Panc1 (cell line): ENCODE measurements around the gene CHCHD2.
A peak's percentile ranks its signal among the peaks of the same experiment; 100 is the strongest.

Experiments
- CTCF ChIP-seq: fragments of 450-650 bp; IDR thresholded peaks from 2 replicates; pipeline ENCODE4 v1.5.1; 2017; ENCODE audit warnings: mild to moderate bottlenecking
- POLR2AphosphoS5 ChIP-seq: IDR thresholded peaks from 2 replicates; pipeline ENCODE4 v1.6.1; 2012; ENCODE audit warnings: mild to moderate bottlenecking, low read depth, low read length, moderate library complexity
- REST ChIP-seq, 2 experiments: IDR thresholded peaks; 2 replicates each; pipeline ENCODE4 v1.6.1; 2011 to 2012; ENCODE audit warnings: low read depth in 2 of 2, control low read depth in 1 of 2, low read length in 1 of 2, mild to moderate bottlenecking in 1 of 2, moderate library complexity in 1 of 2; ENCODE audit not compliant: insufficient read depth in 1 of 2

GRCh38 chr7:56053993-56054392, 52.3 kb downstream of the CHCHD2 start:
- no peak for TF ChIP-seq REST (IDR thresholded peaks at IDR 0.05; ENCODE audit: insufficient read depth in 1 of 2, low read depth in 2 of 2, low read length in 1 of 2)
- TF ChIP-seq CTCF: no peak
- peak; percentile 32; the same call in 1 of the 2 replicates for TF ChIP-seq POLR2AphosphoS5
